HEK293 (cell line): ENCODE data around the gene SLC45A2.

ENCODE experiments used
- CTCF ChIA-PET: fragments of 350-600 bp; formaldehyde crosslinking; extraction: SDS; loops from one replicate; lab custom pipeline; 2021; ENCODE audit warnings: antibody characterized with exemption; lab: Yijun Ruan, JAX
- POLR2A ChIA-PET: fragments of 300-600 bp; formaldehyde crosslinking; extraction: SDS; loops from one replicate; lab custom pipeline; 2020; ENCODE audit warnings: antibody characterized with exemption, inconsistent platforms; lab: Yijun Ruan, JAX
- H3K27ac ChIP-seq: fragments of 200-500 bp; sonication (Bioruptor generic); 2 replicates; pipeline ENCODE4 v1.5.1; 2014; ENCODE audit warnings: low read depth, low read length, control low read depth, inconsistent platforms; ENCODE audit errors: extremely low read depth
- H3K36me3 ChIP-seq, 2 experiments: fragments of 200-500 bp in 1 of 2; sonication (Bioruptor generic) in 1 of 2; 1 replicate in 1 of 2; 2 replicates in 1 of 2; pipeline ENCODE4 v1.5.1; 2014 to 2017; ENCODE audit warnings: inconsistent platforms in 2 of 2, low read length in 2 of 2; ENCODE audit not compliant: control insufficient read depth in 2 of 2, insufficient read depth in 1 of 2
- H3K4me1 ChIP-seq: fragments of 200-500 bp; sonication (Bioruptor generic); 2 replicates; pipeline ENCODE4 v1.5.1; 2014; ENCODE audit warnings: mild to moderate bottlenecking, low read length, inconsistent platforms; ENCODE audit not compliant: control insufficient read depth, insufficient read depth
- H3K4me3 ChIP-seq: 2 replicates; pipeline ENCODE4 v1.5.1; 2011; ENCODE audit warnings: low read depth, mild to moderate bottlenecking, control low read depth, low read length, moderate library complexity
- H3K9me3 ChIP-seq: fragments of 200-500 bp; sonication (Bioruptor generic); 2 replicates; pipeline ENCODE4 v1.5.1; 2014; ENCODE audit warnings: low read depth, low read length, inconsistent platforms; ENCODE audit not compliant: control insufficient read depth, insufficient read depth
- BCL11B ChIP-seq: fragments of 450-650 bp; formaldehyde crosslinking; IDR thresholded peaks from 2 replicates; pipeline ENCODE4 v1.5.1; 2016; ENCODE audit warnings: low read depth, missing biosample characterization, missing genetic modification characterization
- ELK4 ChIP-seq: IDR thresholded peaks from 2 replicates; pipeline ENCODE4 v1.6.1; 2011; ENCODE audit warnings: mild to moderate bottlenecking, low read depth, low read length, borderline replicate concordance
- GFI1B ChIP-seq: fragments of 450-650 bp; formaldehyde crosslinking; IDR thresholded peaks from 2 replicates; pipeline ENCODE4 v1.5.1; 2016; ENCODE audit warnings: missing biosample characterization, missing genetic modification characterization
- GLI2 ChIP-seq: fragments of 450-650 bp; formaldehyde crosslinking; IDR thresholded peaks from 2 replicates; pipeline ENCODE4; 2017; ENCODE audit warnings: missing biosample characterization, missing genetic modification characterization, low read depth, borderline replicate concordance
- KLF17 ChIP-seq: fragments of 450-650 bp; formaldehyde crosslinking; IDR thresholded peaks from 2 replicates; pipeline ENCODE4 v1.5.1; 2016; ENCODE audit warnings: missing biosample characterization, missing genetic modification characterization
- KLF8 ChIP-seq: fragments of 450-650 bp; formaldehyde crosslinking; IDR thresholded peaks from 2 replicates; pipeline ENCODE4 v1.5.1; 2016; ENCODE audit warnings: missing biosample characterization, missing genetic modification characterization
- OSR2 ChIP-seq: fragments of 450-650 bp; formaldehyde crosslinking; IDR thresholded peaks from 2 replicates; pipeline ENCODE4 v1.5.1; 2016; ENCODE audit warnings: missing biosample characterization, missing genetic modification characterization
- SETDB1 ChIP-seq: IDR thresholded peaks from one replicate; pipeline ENCODE4 v1.6.1; 2017; ENCODE audit warnings: mild to moderate bottlenecking, low read length, moderate library complexity, mixed read lengths; ENCODE audit not compliant: insufficient read length
- SP2 ChIP-seq: fragments of 450-650 bp; formaldehyde crosslinking; IDR thresholded peaks from 2 replicates; pipeline ENCODE4 v1.5.1; 2016; ENCODE audit warnings: missing biosample characterization, missing genetic modification characterization
- ZBTB20 ChIP-seq: fragments of 450-650 bp; formaldehyde crosslinking; IDR thresholded peaks from 2 replicates; pipeline ENCODE4 v1.5.1; 2016; ENCODE audit warnings: missing biosample characterization, missing genetic modification characterization
- ZBTB6 ChIP-seq: fragments of 450-650 bp; formaldehyde crosslinking; IDR thresholded peaks from 2 replicates; pipeline ENCODE4 v1.5.1; 2017; ENCODE audit warnings: missing biosample characterization, missing genetic modification characterization
- ZIC2 ChIP-seq: fragments of 450-650 bp; formaldehyde crosslinking; IDR thresholded peaks from 2 replicates; pipeline ENCODE4 v1.5.1; 2016; ENCODE audit warnings: missing biosample characterization, missing genetic modification characterization
- ZNF112 ChIP-seq: fragments of 450-650 bp; formaldehyde crosslinking; IDR thresholded peaks from 2 replicates; pipeline ENCODE4 v1.5.0; 2017; ENCODE audit warnings: missing biosample characterization, missing genetic modification characterization
- ZNF114 ChIP-seq: fragments of 450-650 bp; formaldehyde crosslinking; IDR thresholded peaks from 2 replicates; pipeline ENCODE4 v1.5.0; 2017; ENCODE audit warnings: missing biosample characterization, missing genetic modification characterization
- ZNF24 ChIP-seq: fragments of 450-650 bp; formaldehyde crosslinking; IDR thresholded peaks from 2 replicates; pipeline ENCODE4 v1.5.1; 2016; ENCODE audit warnings: missing biosample characterization, missing genetic modification characterization
- ZNF350 ChIP-seq: fragments of 450-650 bp; formaldehyde crosslinking; IDR thresholded peaks from 2 replicates; pipeline ENCODE4 v1.5.0; 2017; ENCODE audit warnings: missing biosample characterization, mild to moderate bottlenecking, missing genetic modification characterization
- ZNF394 ChIP-seq: fragments of 450-650 bp; formaldehyde crosslinking; IDR thresholded peaks from 2 replicates; pipeline ENCODE4 v1.5.1; 2016; ENCODE audit warnings: missing biosample characterization, missing genetic modification characterization, mild to moderate bottlenecking, moderate library complexity, borderline replicate concordance
- ZNF404 ChIP-seq: fragments of 450-650 bp; formaldehyde crosslinking; IDR thresholded peaks from 2 replicates; pipeline ENCODE4 v1.5.1; 2017; ENCODE audit warnings: missing biosample characterization, missing genetic modification characterization
- ZNF416 ChIP-seq: fragments of 450-650 bp; formaldehyde crosslinking; IDR thresholded peaks from 2 replicates; pipeline ENCODE4 v1.5.1; 2016; ENCODE audit warnings: missing biosample characterization, missing genetic modification characterization
- ZNF48 ChIP-seq: fragments of 450-650 bp; formaldehyde crosslinking; IDR thresholded peaks from 2 replicates; pipeline ENCODE4 v1.5.1; 2016; ENCODE audit warnings: missing biosample characterization, missing genetic modification characterization
- ZNF501 ChIP-seq: fragments of 450-650 bp; formaldehyde crosslinking; IDR thresholded peaks from 2 replicates; pipeline ENCODE4 v1.5.1; 2016; ENCODE audit warnings: missing biosample characterization, missing genetic modification characterization
- ZNF510 ChIP-seq: fragments of 450-650 bp; formaldehyde crosslinking; IDR thresholded peaks from 2 replicates; pipeline ENCODE4 v1.5.1; 2018; ENCODE audit warnings: mild to moderate bottlenecking, missing genetic modification characterization, missing biosample characterization; ENCODE audit not compliant: insufficient replicate concordance
- ZNF514 ChIP-seq: fragments of 450-650 bp; formaldehyde crosslinking; IDR thresholded peaks from 2 replicates; pipeline ENCODE4 v1.5.1; 2016; ENCODE audit warnings: missing biosample characterization, missing genetic modification characterization
- ZNF530 ChIP-seq: fragments of 450-650 bp; formaldehyde crosslinking; IDR thresholded peaks from 2 replicates; pipeline ENCODE4 v1.5.1; 2016; ENCODE audit warnings: low read depth, missing biosample characterization, missing genetic modification characterization
- ZNF560 ChIP-seq: fragments of 450-650 bp; formaldehyde crosslinking; IDR thresholded peaks from 2 replicates; pipeline ENCODE4 v1.5.1; 2017; ENCODE audit warnings: missing biosample characterization, missing genetic modification characterization, borderline replicate concordance
- ZNF629 ChIP-seq: fragments of 450-650 bp; formaldehyde crosslinking; IDR thresholded peaks from 2 replicates; pipeline ENCODE4 v1.5.1; 2017; ENCODE audit warnings: missing biosample characterization, missing genetic modification characterization
- ZNF664 ChIP-seq: fragments of 450-650 bp; formaldehyde crosslinking; IDR thresholded peaks from 2 replicates; pipeline ENCODE4 v1.5.1; 2016; ENCODE audit warnings: missing biosample characterization, missing genetic modification characterization
- ZNF747 ChIP-seq: fragments of 450-650 bp; formaldehyde crosslinking; IDR thresholded peaks from 2 replicates; pipeline ENCODE4 v1.5.1; 2016; ENCODE audit warnings: missing biosample characterization, missing genetic modification characterization

Gene SLC45A2

GRCh38 chr5:33928283-33928682 lies 56.2 kb downstream of the SLC45A2 start (continued):
- TF ChIP-seq ZNF24 (tag by site-specific recombination) (no peak), ZNF501 (tag by site-specific recombination) (no peak)

- no peak overlapping the region for H3K27ac ChIP-seq
- ChIA-PET POLR2A (no interaction called here), CTCF (interaction anchor here (0.7 kb wide), 1 partner anchor 493 kb away, joined by 3 read pairs; no protein-coding TSS in a partner anchor)
- no peaks in the 10 kb centered on the region for H3K4me1 ChIP-seq
- H3K4me3 ChIP-seq = no peak overlapping the region
- no peaks in the 10 kb centered on the region for H3K9me3 ChIP-seq
- H3K36me3 ChIP-seq = no peaks in the 10 kb centered on the region
- TF ChIP-seq ELK4 (no peak), GFI1B (tag by site-specific recombination) (no peak), KLF17 (tag by site-specific recombination) (no peak), ZNF350 (no peak), BCL11B (no peak), ZNF514 (tag by site-specific recombination) (no peak), ZIC2 (no peak), ZBTB6 (no peak), ZNF664 (tag by site-specific recombination) (no peak), ZNF394 (tag by site-specific recombination) (no peak), SETDB1 (no peak), ZNF530 (tag by site-specific recombination) (no peak), ZNF404 (no peak), SP2 (tag by site-specific recombination) (no peak), KLF8 (tag by site-specific recombination) (no peak), ZNF747 (tag by site-specific recombination) (no peak), ZNF112 (tag by site-specific recombination) (no peak), OSR2 (tag by site-specific recombination) (no peak), GLI2 (tag by site-specific recombination) (no peak)
These were observed 56.8 kb downstream of the SLC45A2 start for GRCh38 chr5:33927685-33928084.

GRCh38 chr5:33925278-33925677 lies 59.2 kb downstream of the SLC45A2 start:
- no peaks in the 10 kb centered on the region for H3K36me3 ChIP-seq
- ChIA-PET POLR2A (no interaction called here), CTCF (interaction anchor here (0.7 kb wide), 1 partner anchor 257 kb away, joined by 3 read pairs; no protein-coding TSS in a partner anchor)
- H3K27ac ChIP-seq = no peak overlapping the region
- no peaks in the 10 kb centered on the region for H3K4me1 ChIP-seq
- H3K9me3 ChIP-seq = no peaks in the 10 kb centered on the region
- no peak for TF ChIP-seq ZNF416
- TF ChIP-seq ZNF510 (tag by site-specific recombination) = no peak
- no peak for TF ChIP-seq ZNF114 (tag by site-specific recombination)
- no peak for TF ChIP-seq ZBTB20 (tag by site-specific recombination)
- no peak for TF ChIP-seq ZNF560 (tag by site-specific recombination)
- no peak for TF ChIP-seq ZNF629 (tag by site-specific recombination)
- TF ChIP-seq ZNF48 (tag by site-specific recombination) = no peak
- TF ChIP-seq, all 188 proteins: peak for 0
- H3K4me3 ChIP-seq = no peak overlapping the region
